HCT116 (cell line): ENCODE data around the gene CAND2. TPM values are rescaled to one million over a fixed set of nuclear protein-coding genes. Genes with fewer than 3 reads are reported as not detected.

Experiments
- ATAC-seq: fragments of 200-7000 bp; cut with Tn5 transposase; 2 replicates; pipeline ENCODE4 v1.9.1; 2020; ENCODE audit warnings: mild to moderate bottlenecking, moderate library complexity
- BruUV-seq: library from RNA; stranded (reverse); fragments of 400-500 nt; replicated peaks from 2 replicates; lab custom pipeline; 2021; lab: Mats Ljungman, UMichigan
- CTCF ChIA-PET: fragments of 300-600 bp; sonication (Branson Sonifier 250); formaldehyde crosslinking; loops from one replicate; lab custom pipeline; 2021; ENCODE audit warnings: antibody characterized with exemption; lab: Charles Lee
- POLR2A ChIA-PET: fragments of 300-600, 350-600 bp; sonication (Branson Sonifier 250); formaldehyde crosslinking; loops from one replicate; lab custom pipeline; 2021; ENCODE audit warnings: antibody characterized with exemption; lab: Charles Lee
- RAD21 ChIA-PET, 2 experiments: fragments of 300-600 bp; sonication (Branson Sonifier 250); formaldehyde crosslinking; loops; one replicate each; lab custom pipeline; 2023; ENCODE audit warnings: low total read pairs in 2 of 2; ENCODE audit not compliant: uncharacterized antibody in 2 of 2, unreplicated experiment in 2 of 2, low non-redundant PET in 1 of 2; lab: Charles Lee
- DNase-seq: peaks from one replicate; pipeline ENCODE4 v3.0.0-alpha.2; 2010; ENCODE audit warnings: low read depth, low spot score
- H2AFZ ChIP-seq: fragments of 200-600 bp; shearing (Covaris generic), sonication (generic); 2 replicates; pipeline ENCODE4 v1.6.1; 2017; ENCODE audit warnings: low read depth, mixed run types, mixed read lengths, antibody characterized with exemption, low read length; ENCODE audit not compliant: poor library complexity, severe bottlenecking
- H3K27ac ChIP-seq: 2 replicates; pipeline ENCODE4 v1.5.1; 2012; ENCODE audit warnings: low read depth, low read length
- H3K27me3 ChIP-seq: fragments of 200-600 bp; sonication (generic); 2 replicates; pipeline ENCODE4 v1.6.1; 2016; ENCODE audit warnings: mixed run types, low read length, mixed read lengths; ENCODE audit not compliant: insufficient read depth
- H3K36me3 ChIP-seq, 2 experiments: fragments of 200-500 bp in 1 of 2; fragments of 200-600 bp in 1 of 2; sonication (Bioruptor generic) in 1 of 2; sonication (generic) in 1 of 2; 2 replicates each; pipeline versions ENCODE4 v1.5.1 to v1.6.1; 2014 to 2016; ENCODE audit warnings: low read length in 2 of 2, inconsistent platforms in 1 of 2, mixed read lengths in 1 of 2, mixed run types in 1 of 2; ENCODE audit not compliant: insufficient read depth in 2 of 2, control insufficient read depth in 1 of 2
- H3K4me1 ChIP-seq, 2 experiments: fragments of 200-600 bp in 1 of 2; sonication (generic) in 1 of 2; 2 replicates each; pipeline versions ENCODE4 v1.5.1 to v1.6.1; 2012 to 2017; ENCODE audit warnings: low read length in 2 of 2, inconsistent platforms in 1 of 2, mild to moderate bottlenecking in 1 of 2, mixed read lengths in 1 of 2, mixed run types in 1 of 2, moderate library complexity in 1 of 2; ENCODE audit not compliant: insufficient read depth in 2 of 2, control insufficient read depth in 1 of 2
- H3K4me2 ChIP-seq: fragments of 200-600 bp; sonication (generic); 2 replicates; pipeline ENCODE4 v1.6.1; 2017; ENCODE audit warnings: mixed run types, low read length, mixed read lengths
- H3K4me3 ChIP-seq, 2 experiments: fragments of 200-600 bp in 1 of 2; sonication (generic) in 1 of 2; replicated peaks in 1 of 2; 2 replicates each; pipeline ENCODE4 v1.5.1; 2011 to 2016; ENCODE audit warnings: low read length in 2 of 2, control low read depth in 1 of 2, low read depth in 1 of 2, mild to moderate bottlenecking in 1 of 2, mixed read lengths in 1 of 2, mixed run types in 1 of 2
- H3K79me2 ChIP-seq: fragments of 200-600 bp; sonication (generic); 2 replicates; pipeline ENCODE4 v1.6.1; 2017; ENCODE audit warnings: mild to moderate bottlenecking, mixed run types, low read length, moderate library complexity, mixed read lengths; ENCODE audit not compliant: insufficient read depth
- H3K9ac ChIP-seq: fragments of 200-600 bp; sonication (generic); 2 replicates; pipeline ENCODE4 v1.6.1; 2016; ENCODE audit warnings: low read length, mixed read lengths
- H3K9me2 ChIP-seq: fragments of 200-600 bp; sonication (generic), shearing (Covaris generic); 2 replicates; pipeline ENCODE4 v1.6.1; 2017; ENCODE audit warnings: mixed run types, mild to moderate bottlenecking, moderate library complexity; ENCODE audit not compliant: insufficient read depth
- H3K9me3 ChIP-seq, 2 experiments: fragments of 200-500 bp in 1 of 2; fragments of 200-600 bp in 1 of 2; sonication (Bioruptor generic) in 1 of 2; sonication (generic) in 1 of 2; 2 replicates each; pipeline ENCODE4 v1.6.1; 2014 to 2017; ENCODE audit warnings: low read length in 2 of 2, mixed read lengths in 2 of 2, inconsistent platforms in 1 of 2, low read depth in 1 of 2, mild to moderate bottlenecking in 1 of 2, mixed run types in 1 of 2, moderate library complexity in 1 of 2; ENCODE audit not compliant: control insufficient read depth in 1 of 2, insufficient read depth in 1 of 2
- H4K20me1 ChIP-seq: fragments of 200-600 bp; sonication (generic), shearing (Covaris generic); 2 replicates; pipeline ENCODE4 v1.6.1; 2017; ENCODE audit warnings: mixed run types, mild to moderate bottlenecking, moderate library complexity; ENCODE audit not compliant: insufficient read depth
- CEBPB ChIP-seq: IDR thresholded peaks from 2 replicates; pipeline ENCODE4 v1.6.1; 2012; ENCODE audit warnings: low read depth
- CTCF ChIP-seq, 3 experiments: fragments of 200-600 bp in 1 of 3; sonication (generic) in 1 of 3; IDR thresholded peaks in 2 of 3; conservative IDR thresholded peaks in 1 of 3; 2 replicates each; pipeline ENCODE4 v1.5.1; 2012 to 2017; ENCODE audit warnings: low read depth in 2 of 3, low read length in 2 of 3, antibody characterized with exemption in 1 of 3, borderline replicate concordance in 1 of 3, control low read depth in 1 of 3, mild to moderate bottlenecking in 1 of 3, mixed read lengths in 1 of 3, mixed run types in 1 of 3, moderate library complexity in 1 of 3; ENCODE audit not compliant: insufficient read depth in 1 of 3
- EGR1 ChIP-seq: IDR thresholded peaks from 2 replicates; pipeline ENCODE4 v1.6.1; 2012; ENCODE audit warnings: low read depth
- ELF1 ChIP-seq: IDR thresholded peaks from 2 replicates; pipeline ENCODE4 v1.6.1; 2012; ENCODE audit warnings: low read depth, borderline replicate concordance
- EZH2phosphoT487 ChIP-seq: fragments of 200-600 bp; IDR thresholded peaks from 2 replicates; pipeline ENCODE4 v1.6.1; 2018; ENCODE audit warnings: antibody characterized with exemption, borderline replicate concordance
- SP1 ChIP-seq: IDR thresholded peaks from 2 replicates; pipeline ENCODE4 v1.6.1; 2012; ENCODE audit warnings: low read depth
- SRF ChIP-seq: IDR thresholded peaks from 2 replicates; pipeline ENCODE4 v1.6.1; 2012; ENCODE audit warnings: low read depth
- TCF7L2 ChIP-seq: IDR thresholded peaks from 2 replicates; pipeline ENCODE4 v1.7.0; 2011; ENCODE audit warnings: borderline replicate concordance, inconsistent platforms; ENCODE audit not compliant: insufficient read depth, insufficient read length; ENCODE audit errors: extremely low read depth
- YY1 ChIP-seq: IDR thresholded peaks from 2 replicates; pipeline ENCODE4 v1.6.1; 2011; ENCODE audit warnings: low read length, low read depth, moderate library complexity, mild to moderate bottlenecking; ENCODE audit not compliant: insufficient replicate concordance; ENCODE audit errors: extremely low read depth
- ZFX ChIP-seq: fragments of 450-650 bp; IDR thresholded peaks from 2 replicates; pipeline ENCODE4 v1.6.1; 2017
- intact Hi-C: fragments of 100-400 bp; cut with micrococcal nuclease; formaldehyde crosslinking; loops from 2 replicates; pipeline ENCODE4 v1.10.0; 2022
- total RNA-seq: library from RNA; stranded (reverse); gene quantifications from one replicate; pipeline ENCODE4 v1.2.1, GENCODE V29; 2021; ENCODE audit not compliant: unreplicated experiment
- TF ChIP-seq, protein P1 (sequence below): IDR thresholded peaks from 2 replicates; pipeline ENCODE4 v1.6.1; 2012
- TF ChIP-seq, protein P2 (sequence below): IDR thresholded peaks from 2 replicates; pipeline ENCODE4 v1.6.1; 2011; ENCODE audit warnings: mild to moderate bottlenecking, low read length, moderate library complexity; ENCODE audit not compliant: insufficient replicate concordance; ENCODE audit errors: extremely low read depth
- TF ChIP-seq, protein P3 (sequence below): IDR thresholded peaks from 2 replicates; pipeline ENCODE4 v1.6.1; 2012

Gene CAND2
- total RNA-seq, 1 experiment from 2014 or later = not detected

GRCh38 chr3:12817343-12817710 lies 20.8 kb downstream of the CAND2 start:
- no peak overlapping the region for H3K4me2 ChIP-seq
- DNase-seq = no peak
- RAD21 ChIA-PET = no interaction called here
- TF ChIP-seq EGR1 (no peak), YY1 (no peak), CEBPB (no peak), TCF7L2 (no peak), CTCF (IDR thresholded peaks at IDR 0.05 in 2 of 3, conservative IDR thresholded peaks at IDR 0.05 in 1 of 3; ENCODE audit: borderline replicate concordance in 1 of 3, insufficient read depth in 1 of 3, low read depth in 2 of 3, low read length in 2 of 3) (no peak)
- TF ChIP-seq, protein P1, sequence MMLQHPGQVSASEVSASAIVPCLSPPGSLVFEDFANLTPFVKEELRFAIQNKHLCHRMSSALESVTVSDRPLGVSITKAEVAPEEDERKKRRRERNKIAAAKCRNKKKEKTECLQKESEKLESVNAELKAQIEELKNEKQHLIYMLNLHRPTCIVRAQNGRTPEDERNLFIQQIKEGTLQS = no peak
- H3K27ac ChIP-seq = no peak overlapping the region
- no peak overlapping the region for H3K9ac ChIP-seq
- H2AFZ ChIP-seq = no peak overlapping the region
- H3K4me3 ChIP-seq = no peak overlapping the region
- no peaks in the 10 kb centered on the region for H4K20me1 ChIP-seq
- H3K4me1 ChIP-seq = no peaks in the 10 kb centered on the region
- POLR2A ChIA-PET = no interaction called here
- H3K79me2 ChIP-seq = no peaks in the 10 kb centered on the region
- no TSS peak for BruUV-seq
- intact Hi-C loops = no loop called here
- no peaks in the 10 kb centered on the region for H3K9me3 ChIP-seq
- ATAC-seq = no peak
- CTCF ChIA-PET = no interaction called here
- H3K36me3 ChIP-seq = no peaks in the 10 kb centered on the region
- H3K9me2 ChIP-seq = no peaks in the 10 kb centered on the region
- no peaks in the 10 kb centered on the region for H3K27me3 ChIP-seq

GRCh38 chr3:12818273-12818672 lies 21.8 kb downstream of the CAND2 start:
- Histone ChIP-seq H3K27me3 (no peaks in the 10 kb centered on the region), H3K9me2 (no peaks in the 10 kb centered on the region), H3K4me2 (no peak overlapping the region), H3K79me2 (no peaks in the 10 kb centered on the region), H2AFZ (no peak overlapping the region), H3K36me3 (no peaks in the 10 kb centered on the region), H3K9ac (no peak overlapping the region), H3K4me3 (no peak overlapping the region), H3K4me1 (no peaks in the 10 kb centered on the region), H4K20me1 (no peaks in the 10 kb centered on the region), H3K27ac (no peak overlapping the region), H3K9me3 (no peaks in the 10 kb centered on the region)
- BruUV-seq = no TSS peak
- ChIA-PET CTCF (interaction anchor here (1.9 kb wide), 1 partner anchor 8 kb away, joined by 6 read pairs; no protein-coding TSS in a partner anchor), RAD21 (no interaction called here), POLR2A (no interaction called here)
- ATAC-seq (no peak), DNase-seq (no peak)
- intact Hi-C loops = no loop called here
- no peak for TF ChIP-seq SP1
- TF ChIP-seq SRF = no peak
- TF ChIP-seq, protein P2, sequence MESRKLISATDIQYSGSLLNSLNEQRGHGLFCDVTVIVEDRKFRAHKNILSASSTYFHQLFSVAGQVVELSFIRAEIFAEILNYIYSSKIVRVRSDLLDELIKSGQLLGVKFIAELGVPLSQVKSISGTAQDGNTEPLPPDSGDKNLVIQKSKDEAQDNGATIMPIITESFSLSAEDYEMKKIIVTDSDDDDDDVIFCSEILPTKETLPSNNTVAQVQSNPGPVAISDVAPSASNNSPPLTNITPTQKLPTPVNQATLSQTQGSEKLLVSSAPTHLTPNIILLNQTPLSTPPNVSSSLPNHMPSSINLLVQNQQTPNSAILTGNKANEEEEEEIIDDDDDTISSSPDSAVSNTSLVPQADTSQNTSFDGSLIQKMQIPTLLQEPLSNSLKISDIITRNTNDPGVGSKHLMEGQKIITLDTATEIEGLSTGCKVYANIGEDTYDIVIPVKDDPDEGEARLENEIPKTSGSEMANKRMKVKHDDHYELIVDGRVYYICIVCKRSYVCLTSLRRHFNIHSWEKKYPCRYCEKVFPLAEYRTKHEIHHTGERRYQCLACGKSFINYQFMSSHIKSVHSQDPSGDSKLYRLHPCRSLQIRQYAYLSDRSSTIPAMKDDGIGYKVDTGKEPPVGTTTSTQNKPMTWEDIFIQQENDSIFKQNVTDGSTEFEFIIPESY = no peak
- TF ChIP-seq EGR1 = no peak
- no peak for TF ChIP-seq ZFX
- no peak for TF ChIP-seq CEBPB
- no peak for TF ChIP-seq YY1
- no peak for TF ChIP-seq EZH2phosphoT487
- no peak for TF ChIP-seq TCF7L2
- TF ChIP-seq ELF1 = no peak
- TF ChIP-seq, protein P3, sequence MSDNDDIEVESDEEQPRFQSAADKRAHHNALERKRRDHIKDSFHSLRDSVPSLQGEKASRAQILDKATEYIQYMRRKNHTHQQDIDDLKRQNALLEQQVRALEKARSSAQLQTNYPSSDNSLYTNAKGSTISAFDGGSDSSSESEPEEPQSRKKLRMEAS = no peak
